ENCODE measurements around the gene MAP3K13. TPM values are rescaled to one million over a fixed set of nuclear protein-coding genes. Genes with fewer than 3 reads are reported as not detected.

MAP3K13 gene
- total RNA-seq, 4 donors from 2014 or later = 7.6 to 20.9 (median 14.4) TPM

DNA sequence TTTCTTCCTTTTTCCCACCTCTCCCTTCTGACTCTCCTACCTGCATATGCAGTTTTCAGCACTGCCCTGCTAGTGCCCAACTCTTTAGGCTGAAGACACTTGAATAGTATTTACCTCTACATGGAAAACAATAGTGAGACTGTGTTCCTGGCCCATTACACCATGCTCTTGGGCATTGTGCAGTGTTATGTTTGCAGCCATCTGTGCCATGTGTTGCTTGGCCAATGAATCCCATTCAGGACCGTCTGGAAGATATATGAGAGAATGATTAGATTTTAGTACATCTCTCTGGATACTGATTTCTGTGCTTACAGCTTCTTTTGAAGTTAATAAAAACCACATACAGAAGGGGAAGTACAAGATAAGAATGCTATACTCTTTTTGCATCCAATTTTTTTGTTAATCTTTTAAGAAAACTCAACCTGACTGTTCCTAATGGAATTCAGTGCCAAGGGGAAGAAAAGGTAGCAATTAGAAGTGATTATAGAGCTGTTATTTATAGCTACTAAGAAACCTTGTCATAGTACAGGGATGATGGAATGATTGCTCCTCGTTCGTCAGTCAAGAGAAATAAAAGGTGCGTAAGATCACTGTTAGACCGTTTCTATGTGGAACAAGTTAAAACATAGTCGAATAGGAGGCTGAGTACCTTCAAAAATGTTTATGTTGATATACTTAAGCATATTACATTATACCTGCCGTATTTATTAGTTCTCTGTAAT is 77.0 kb downstream of the MAP3K13 start:
- TF ChIP-seq CTCF (IDR thresholded peaks at IDR 0.05; ENCODE audit: low read depth) = no peak

DNA sequence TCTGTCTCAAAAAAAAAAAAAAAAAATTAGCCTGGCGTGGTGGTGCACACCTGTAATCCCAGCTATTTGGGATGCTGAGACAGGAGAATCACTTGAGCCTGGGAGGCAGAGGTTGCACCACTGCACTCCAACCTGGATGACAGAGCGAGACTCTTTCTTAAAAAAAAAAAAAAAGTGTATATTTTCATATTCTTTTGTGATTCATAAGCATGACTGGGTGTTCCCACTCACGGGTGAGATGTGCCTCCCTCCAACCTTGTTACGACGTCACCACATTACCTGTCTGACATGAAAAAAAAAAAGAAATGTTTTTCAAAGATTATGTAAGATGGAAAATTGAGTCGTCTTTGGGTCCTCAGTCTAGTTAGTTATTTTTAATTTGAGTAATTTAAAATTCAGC is 79.1 kb downstream of the MAP3K13 start:
- TF ChIP-seq CTCF (IDR thresholded peaks at IDR 0.05; ENCODE audit: low read depth) = no peak

DNA sequence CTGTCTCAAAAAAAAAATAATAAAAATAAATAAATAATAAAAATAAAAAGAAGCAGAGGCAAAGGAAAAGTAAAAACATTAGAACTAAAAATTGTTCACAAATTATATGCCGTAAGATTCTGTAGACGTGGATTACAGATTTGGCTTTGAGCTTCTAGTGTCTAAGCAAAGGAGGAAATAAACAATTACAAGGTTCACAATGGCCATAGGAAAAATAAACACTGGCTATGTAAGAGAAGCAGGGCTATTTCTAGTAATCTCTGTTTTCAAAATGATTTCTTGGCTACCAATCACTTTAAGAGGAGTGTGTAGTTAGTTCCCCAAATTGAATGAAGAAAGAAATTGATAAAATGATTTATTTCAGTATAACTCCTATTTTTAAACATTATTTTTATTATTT is 81.4 kb downstream of the MAP3K13 start:
- no peak for TF ChIP-seq CTCF (IDR thresholded peaks at IDR 0.05; ENCODE audit: low read depth)

DNA sequence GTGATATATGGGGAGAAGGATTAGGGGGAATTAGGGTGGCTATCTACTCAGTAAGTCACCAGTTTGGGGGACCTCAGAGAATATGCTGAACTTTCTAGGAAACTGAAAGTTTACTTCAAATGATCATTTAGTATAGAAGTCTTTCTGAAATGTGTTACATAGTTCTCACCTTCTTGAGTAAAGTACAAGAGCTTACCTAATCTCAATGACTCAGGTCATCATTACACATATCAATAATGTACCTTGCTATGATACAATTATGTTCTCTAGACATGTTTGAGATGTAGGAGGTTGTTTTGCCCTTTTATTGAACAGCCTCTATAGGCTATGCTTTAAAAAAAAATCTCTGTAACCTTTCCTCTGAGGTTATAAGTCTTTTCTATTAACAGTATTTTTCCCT is 85.2 kb downstream of the MAP3K13 start:
- TF ChIP-seq CTCF (IDR thresholded peaks at IDR 0.05; ENCODE audit: low read depth) = no peak

- no peak for TF ChIP-seq CTCF (IDR thresholded peaks at IDR 0.05; ENCODE audit: low read depth)
Measured at GRCh38 chr3:185457376-185457775, 94.4 kb downstream of the MAP3K13 start.

- TF ChIP-seq CTCF (IDR thresholded peaks at IDR 0.05; ENCODE audit: low read depth) = no peak
Measured at GRCh38 chr3:185460309-185460708, 97.4 kb downstream of the MAP3K13 start.

GRCh38 chr3:185460719-185461350 is 97.9 kb downstream of the MAP3K13 start:
- no peak for TF ChIP-seq CTCF (IDR thresholded peaks at IDR 0.05; ENCODE audit: low read depth)
